ENCODE measurements around the gene FAM177A1. TPM values are rescaled to one million over a fixed set of nuclear protein-coding genes. Genes with fewer than 3 reads are reported as not detected.

Gene FAM177A1
- total and polyA plus RNA-seq, 10 of the 15 experiments (the other 5 are each of a cell fraction or from before 2014, with no cell fraction given), result 5.3 to 38.6 (median 20.7) TPM

DNA sequence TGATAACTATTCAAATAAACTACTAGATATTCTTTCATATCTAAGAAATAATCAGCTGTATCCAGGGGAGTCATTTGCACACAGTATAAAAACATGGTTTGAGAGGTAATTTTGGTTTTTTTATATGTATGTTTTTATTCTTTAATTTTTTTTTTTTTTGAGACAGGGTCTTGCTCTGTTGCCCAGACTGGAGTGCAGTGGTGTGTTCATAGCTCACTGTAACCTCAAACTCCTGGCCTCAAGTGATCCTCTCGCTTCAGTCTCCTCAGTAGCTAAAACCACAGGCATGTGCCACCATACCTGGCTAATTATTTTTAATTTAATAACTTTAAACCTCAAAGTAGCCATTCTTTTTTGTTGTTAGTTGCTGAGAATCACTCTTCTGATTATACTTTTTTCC lies 78.1 kb downstream of the FAM177A1 start:
- 100% methylated on average over 1 of the region's 1 CpG for WGBS (ENCODE audit: insufficient coverage, insufficient replicate concordance, low lambda C conversion rate, missing lambda C conversion rate)
- TF ChIP-seq SREBF1 (IDR thresholded peaks at IDR 0.05; ENCODE audit: low read length) (no peak), BHLHE40 (IDR thresholded peaks at IDR 0.05; ENCODE audit: borderline replicate concordance in 1 of 2, low read depth in 2 of 2, low read length in 1 of 2) (peak in 1 of 2 experiments; percentile 30; a peak in 1 of 4 replicates), ZNF24 (IDR thresholded peaks at IDR 0.05) (no peak), RUNX3 (IDR thresholded peaks at IDR 0.05; ENCODE audit: low read length) (0 out of 2 replicates have a peak, but pooled peaks have one; percentile 27)
- RAD21 ChIA-PET (ENCODE audit: unreplicated experiment), result interaction anchor here (0.6 to 1.4 kb wide), 11 partner anchors 14 to 454 kb away, joined by 3 to 6 read pairs (median 3); partner anchors contain the start of gene NFKBIA

More for the DNA sequence above, 78.1 kb downstream of the FAM177A1 start:
- Histone ChIP-seq H3K79me2 (ENCODE audit: control insufficient read depth, insufficient read depth, low read length) (peaks cover 26% of the 10 kb centered on the region), H3K27ac (ENCODE audit: control insufficient read depth, insufficient read depth) (no peak overlapping the region), H3K36me3 (ENCODE audit: control insufficient read depth in 2 of 2, insufficient read depth in 2 of 2, low read length in 1 of 2) (no peaks in the 10 kb centered on the region), H3K4me2 (ENCODE audit: control insufficient read depth, insufficient read depth) (peak overlapping the region; percentile 98), H3K4me3 (peak overlapping the region; percentile 83), H3K9me3 (replicated peaks; ENCODE audit: control insufficient read depth, insufficient read depth, low read length) (no peaks in the 10 kb centered on the region), H4K20me1 (ENCODE audit: control insufficient read depth, insufficient read depth) (no peaks in the 10 kb centered on the region), H3K27me3 (replicated peaks in 1 of 2; ENCODE audit: control insufficient read depth in 2 of 2, insufficient read depth in 2 of 2, low read length in 1 of 2) (no peaks in the 10 kb centered on the region), H3K4me1 (ENCODE audit: control insufficient read depth, insufficient read depth, low read length) (0 out of 2 replicates have a peak, but pooled peaks cover 2% of the 10 kb centered on the region), H3K9ac (ENCODE audit: control insufficient read depth, insufficient read depth, low read length) (no peak overlapping the region), H2AFZ (ENCODE audit: control insufficient read depth, low read depth, low read length) (no peak overlapping the region)
- no TSS peak for BruUV-seq (replicated peaks)
- ATAC-seq (no peak), FAIRE-seq (no peak), DNase-seq (ENCODE audit: low read depth, low spot score) (no peak)
- ChIA-PET SMC1A (ENCODE audit: uncharacterized antibody, unreplicated experiment) (interaction anchor here (0.6 to 1.7 kb wide), 12 partner anchors 11 to 289 kb away, joined by 3 to 7 read pairs (median 4); partner anchors contain the start of gene SRP54), POLR2A (interaction anchor here (0.6 to 2.0 kb wide), 9 partner anchors 11 to 293 kb away, joined by 3 to 11 read pairs (median 6); partner anchors contain the start of genes FAM177A1 and SRP54), CTCF (interaction anchor here (0.8 to 4.5 kb wide), 7 partner anchors 11 to 691 kb away, joined by 3 to 29 read pairs (median 3); no protein-coding TSS in a partner anchor)
- intact Hi-C loops (cut with micrococcal nuclease; ENCODE audit: unreplicated experiment) (loop anchor here (5.0 kb wide), 2 partner anchors 163 to 252 kb away; no protein-coding TSS in a partner anchor), in situ Hi-C loops (cut with MboI) (no loop called here)

Other genes with a start within 250 kb of the FAM177A1 start
- gene BAZ1A, start 170.9 kb upstream of the FAM177A1 start, total RNA-seq (2014; rRNA removed), result 61.6 and 67.1 TPM in 2 replicates
- gene BAZ1A, start 170.9 kb upstream of the FAM177A1 start, total RNA-seq (2014; rRNA removed; fragmentation: Illumina TruSeq; extraction: Trizol), result 89.9 and 96.5 TPM in 2 replicates
- gene BAZ1A, start 170.9 kb upstream of the FAM177A1 start, total RNA-seq (2021), result 46.9 and 48.0 TPM in 2 replicates
- 53.5 and 80.6 TPM in 2 replicates for gene BAZ1A, start 170.9 kb upstream of the FAM177A1 start, polyA plus RNA-seq (2011; rRNA removed)
- 76.7 and 125 TPM in 2 replicates for gene BAZ1A, start 170.9 kb upstream of the FAM177A1 start, polyA plus RNA-seq (2014; fragmentation: Illumina TruSeq; extraction: Trizol)
- gene BAZ1A, start 170.9 kb upstream of the FAM177A1 start, polyA plus RNA-seq (2014; fragmentation: Nextera tagmentation; extraction: Ambion mirVana), result 10 to 100 TPM; 38.5 to 39.9 TPM
- 44.4 and 57.3 TPM in 2 replicates for gene BAZ1A, start 170.9 kb upstream of the FAM177A1 start, polyA plus RNA-seq (2014; rRNA removed)
- 10 to 100 TPM; 34.3 to 38.8 TPM for gene BAZ1A, start 170.9 kb upstream of the FAM177A1 start, polyA plus RNA-seq (2016; fragmentation: Nextera tagmentation; extraction: Ambion mirVana)
- 70.3 and 83.3 TPM in 2 replicates for gene SRP54, start 63.3 kb upstream of the FAM177A1 start, total RNA-seq (2014; rRNA removed)
- 112 and 114 TPM in 2 replicates for gene SRP54, start 63.3 kb upstream of the FAM177A1 start, total RNA-seq (2014; rRNA removed; fragmentation: Illumina TruSeq; extraction: Trizol)
- gene SRP54, start 63.3 kb upstream of the FAM177A1 start, total RNA-seq (2021), result 60.1 and 70.8 TPM in 2 replicates
- gene SRP54, start 63.3 kb upstream of the FAM177A1 start, polyA plus RNA-seq (2011; rRNA removed), result 54.1 and 77.4 TPM in 2 replicates
- 116 and 134 TPM in 2 replicates for gene SRP54, start 63.3 kb upstream of the FAM177A1 start, polyA plus RNA-seq (2014; fragmentation: Illumina TruSeq; extraction: Trizol)
- 10 to 100 TPM; 71.3 to 73.3 TPM for gene SRP54, start 63.3 kb upstream of the FAM177A1 start, polyA plus RNA-seq (2014; fragmentation: Nextera tagmentation; extraction: Ambion mirVana)
- 66.7 and 70.0 TPM in 2 replicates for gene SRP54, start 63.3 kb upstream of the FAM177A1 start, polyA plus RNA-seq (2014; rRNA removed)
- gene SRP54, start 63.3 kb upstream of the FAM177A1 start, polyA plus RNA-seq (2016; fragmentation: Nextera tagmentation; extraction: Ambion mirVana), result 100 to 1,000 TPM; 123 to 130 TPM
- gene PPP2R3C, start 75.7 kb downstream of the FAM177A1 start, total RNA-seq (2014; rRNA removed), result 36.2 and 44.6 TPM in 2 replicates
- 49.2 and 49.5 TPM in 2 replicates for gene PPP2R3C, start 75.7 kb downstream of the FAM177A1 start, total RNA-seq (2014; rRNA removed; fragmentation: Illumina TruSeq; extraction: Trizol)
- 29.9 and 35.8 TPM in 2 replicates for gene PPP2R3C, start 75.7 kb downstream of the FAM177A1 start, total RNA-seq (2021)
- gene PPP2R3C, start 75.7 kb downstream of the FAM177A1 start, polyA plus RNA-seq (2011; rRNA removed), result 41.8 and 59.9 TPM in 2 replicates
- 38.3 and 42.1 TPM in 2 replicates for gene PPP2R3C, start 75.7 kb downstream of the FAM177A1 start, polyA plus RNA-seq (2014; fragmentation: Illumina TruSeq; extraction: Trizol)
- 10 to 100 TPM; 77.8 to 80.5 TPM for gene PPP2R3C, start 75.7 kb downstream of the FAM177A1 start, polyA plus RNA-seq (2014; fragmentation: Nextera tagmentation; extraction: Ambion mirVana)
- 24.9 and 27.6 TPM in 2 replicates for gene PPP2R3C, start 75.7 kb downstream of the FAM177A1 start, polyA plus RNA-seq (2014; rRNA removed)
- gene PPP2R3C, start 75.7 kb downstream of the FAM177A1 start, polyA plus RNA-seq (2016; fragmentation: Nextera tagmentation; extraction: Ambion mirVana), result 10 to 100 TPM; 44.1 to 46.3 TPM
- 41.4 and 41.5 TPM in 2 replicates for gene PRORP, start 76.3 kb downstream of the FAM177A1 start, total RNA-seq (2014; rRNA removed)
- 48.3 and 53.2 TPM in 2 replicates for gene PRORP, start 76.3 kb downstream of the FAM177A1 start, total RNA-seq (2014; rRNA removed; fragmentation: Illumina TruSeq; extraction: Trizol)
- 37.5 and 41.2 TPM in 2 replicates for gene PRORP, start 76.3 kb downstream of the FAM177A1 start, total RNA-seq (2021)
- 55.9 and 62.6 TPM in 2 replicates for gene PRORP, start 76.3 kb downstream of the FAM177A1 start, polyA plus RNA-seq (2011; rRNA removed)
- 61.3 and 70.3 TPM in 2 replicates for gene PRORP, start 76.3 kb downstream of the FAM177A1 start, polyA plus RNA-seq (2014; fragmentation: Illumina TruSeq; extraction: Trizol)
- gene PRORP, start 76.3 kb downstream of the FAM177A1 start, polyA plus RNA-seq (2014; fragmentation: Nextera tagmentation; extraction: Ambion mirVana), result 10 to 100 TPM; 45.2 TPM
- gene PRORP, start 76.3 kb downstream of the FAM177A1 start, polyA plus RNA-seq (2014; rRNA removed), result 38.3 and 38.8 TPM in 2 replicates
- 10 to 100 TPM; 48.2 to 50.9 TPM for gene PRORP, start 76.3 kb downstream of the FAM177A1 start, polyA plus RNA-seq (2016; fragmentation: Nextera tagmentation; extraction: Ambion mirVana)
- gene PSMA6, start 246.1 kb downstream of the FAM177A1 start, total RNA-seq (2014; rRNA removed), result 267 and 276 TPM in 2 replicates
- 349 and 352 TPM in 2 replicates for gene PSMA6, start 246.1 kb downstream of the FAM177A1 start, total RNA-seq (2014; rRNA removed; fragmentation: Illumina TruSeq; extraction: Trizol)
- gene PSMA6, start 246.1 kb downstream of the FAM177A1 start, total RNA-seq (2021), result 347 and 354 TPM in 2 replicates
- gene PSMA6, start 246.1 kb downstream of the FAM177A1 start, polyA plus RNA-seq (2011; rRNA removed), result 393 and 528 TPM in 2 replicates
- gene PSMA6, start 246.1 kb downstream of the FAM177A1 start, polyA plus RNA-seq (2014; fragmentation: Illumina TruSeq; extraction: Trizol), result 411 and 494 TPM in 2 replicates
- gene PSMA6, start 246.1 kb downstream of the FAM177A1 start, polyA plus RNA-seq (2014; fragmentation: Nextera tagmentation; extraction: Ambion mirVana), result 1,000 to 10,000 TPM; 1,136 to 1,363 TPM
- gene PSMA6, start 246.1 kb downstream of the FAM177A1 start, polyA plus RNA-seq (2014; rRNA removed), result 284 and 356 TPM in 2 replicates
- 100 to 1,000 TPM; 712 to 730 TPM for gene PSMA6, start 246.1 kb downstream of the FAM177A1 start, polyA plus RNA-seq (2016; fragmentation: Nextera tagmentation; extraction: Ambion mirVana)

Measured in GM12878 (cell line).